ENCODE data around the gene HOXD9. TPM values are rescaled to one million over a fixed set of nuclear protein-coding genes. Genes with fewer than 3 reads are reported as not detected.

HOXD9 gene
- total and polyA plus RNA-seq, 5 donors from 2014 or later, result not detected

GRCh38 chr2:176160986-176161824 lies 38.7 kb downstream of the HOXD9 start:
- no peak for DNase-seq
- no peaks in the 10 kb centered on the region for H3K36me3 ChIP-seq (ENCODE audit: control insufficient read depth, insufficient read depth, low read length)
- peaks cover 95% of the 10 kb centered on the region for H3K27me3 Mint-ChIP-seq
- peak overlapping the region in 1 of 4 donors; percentile 35 for H3K4me3 Mint-ChIP-seq
- no peak overlapping the region for H3K27ac ChIP-seq (ENCODE audit: insufficient read depth, low read length, poor library complexity, severe bottlenecking)
- H3K36me3 Mint-ChIP-seq, result peaks cover 4% of the 10 kb centered on the region
- H3K9me3 Mint-ChIP-seq, result peaks cover 0 to 12% (median 4%) of the 10 kb centered on the region in 7 donors
- H3K4me1 ChIP-seq (ENCODE audit: control insufficient read depth, insufficient read depth, low read length, poor library complexity, severe bottlenecking), result peaks cover 6% of the 10 kb centered on the region
- H3K4me1 Mint-ChIP-seq, result peaks cover 0 to 21% (median 3%) of the 10 kb centered on the region in 4 donors
- peak overlapping the region in 1 of 3 donors; percentile 75 for H3K27ac Mint-ChIP-seq
- no peak for ATAC-seq (ENCODE audit: low read depth in 2 of 2)
- H3K27me3 ChIP-seq (ENCODE audit: control insufficient read depth, insufficient read depth, low read length), result peaks cover 38% of the 10 kb centered on the region
- H3K4me3 ChIP-seq (ENCODE audit: low read depth, low read length), result no peak overlapping the region
- no peaks in the 10 kb centered on the region for H3K9me3 ChIP-seq (ENCODE audit: control insufficient read depth in 2 of 2, low read length in 2 of 2)

- Histone ChIP-seq H3K27ac (ENCODE audit: insufficient read depth, low read length, poor library complexity, severe bottlenecking) (no peak overlapping the region), H3K9me3 (ENCODE audit: control insufficient read depth in 2 of 2, low read length in 2 of 2) (no peaks in the 10 kb centered on the region), H3K27me3 (ENCODE audit: control insufficient read depth, insufficient read depth, low read length) (peaks cover 44% of the 10 kb centered on the region), H3K36me3 (ENCODE audit: control insufficient read depth, insufficient read depth, low read length) (no peaks in the 10 kb centered on the region), H3K4me1 (ENCODE audit: control insufficient read depth, insufficient read depth, low read length, poor library complexity, severe bottlenecking) (peaks cover 5% of the 10 kb centered on the region), H3K4me3 (ENCODE audit: low read depth, low read length) (no peak overlapping the region)
- no peak overlapping the region for H3K4me3 Mint-ChIP-seq
- H3K27me3 Mint-ChIP-seq, result peaks cover 95% of the 10 kb centered on the region
- no peak overlapping the region for H3K27ac Mint-ChIP-seq
- peaks cover 0 to 21% (median 3%) of the 10 kb centered on the region in 4 donors for H3K4me1 Mint-ChIP-seq
- ATAC-seq (ENCODE audit: low read depth in 2 of 2) (no peak), DNase-seq (no peak)
- H3K9me3 Mint-ChIP-seq, result peaks cover 0 to 12% (median 4%) of the 10 kb centered on the region in 7 donors
- H3K36me3 Mint-ChIP-seq, result peaks cover 4% of the 10 kb centered on the region
These were observed 39.5 kb downstream of the HOXD9 start for GRCh38 chr2:176161825-176162626.

GRCh38 chr2:176162911-176163671 lies 40.6 kb downstream of the HOXD9 start:
- Mint-ChIP-seq H3K4me1 (peaks cover 0 to 18% (median 0%) of the 10 kb centered on the region in 4 donors), H3K9me3 (peaks cover 0 to 10% (median 4%) of the 10 kb centered on the region in 7 donors), H3K4me3 (peak overlapping the region in 1 of 4 donors; percentile 57), H3K27ac (no peak overlapping the region), H3K27me3 (peaks cover 96% of the 10 kb centered on the region), H3K36me3 (peaks cover 4% of the 10 kb centered on the region)
- Histone ChIP-seq H3K27me3 (ENCODE audit: control insufficient read depth, insufficient read depth, low read length) (peaks cover 47% of the 10 kb centered on the region), H3K4me1 (ENCODE audit: control insufficient read depth, insufficient read depth, low read length, poor library complexity, severe bottlenecking) (no peaks in the 10 kb centered on the region), H3K4me3 (ENCODE audit: low read depth, low read length) (no peak overlapping the region), H3K9me3 (ENCODE audit: control insufficient read depth in 2 of 2, low read length in 2 of 2) (no peaks in the 10 kb centered on the region), H3K36me3 (ENCODE audit: control insufficient read depth, insufficient read depth, low read length) (no peaks in the 10 kb centered on the region), H3K27ac (ENCODE audit: insufficient read depth, low read length, poor library complexity, severe bottlenecking) (no peak overlapping the region)
- DNase-seq (no peak), ATAC-seq (ENCODE audit: low read depth in 2 of 2) (no peak)

GRCh38 chr2:176163672-176164056 lies 41.1 kb downstream of the HOXD9 start:
- no peak for DNase-seq
- Mint-ChIP-seq H3K9me3 (peaks cover 0 to 10% (median 4%) of the 10 kb centered on the region in 7 donors), H3K4me3 (no peak overlapping the region), H3K4me1 (peaks cover 0 to 14% (median 0%) of the 10 kb centered on the region in 4 donors), H3K36me3 (peaks cover 4% of the 10 kb centered on the region), H3K27ac (no peak overlapping the region), H3K27me3 (peaks cover 93% of the 10 kb centered on the region)
- H3K27ac ChIP-seq (ENCODE audit: insufficient read depth, low read length, poor library complexity, severe bottlenecking), result no peak overlapping the region
- no peak for ATAC-seq (ENCODE audit: low read depth in 2 of 2)
- no peak overlapping the region for H3K4me3 ChIP-seq (ENCODE audit: low read depth, low read length)
- H3K4me1 ChIP-seq (ENCODE audit: control insufficient read depth, insufficient read depth, low read length, poor library complexity, severe bottlenecking), result no peaks in the 10 kb centered on the region
- no peaks in the 10 kb centered on the region for H3K36me3 ChIP-seq (ENCODE audit: control insufficient read depth, insufficient read depth, low read length)
- peaks cover 47% of the 10 kb centered on the region for H3K27me3 ChIP-seq (ENCODE audit: control insufficient read depth, insufficient read depth, low read length)
- H3K9me3 ChIP-seq (ENCODE audit: control insufficient read depth in 2 of 2, low read length in 2 of 2), result no peaks in the 10 kb centered on the region

GRCh38 chr2:176164201-176164600 lies 41.7 kb downstream of the HOXD9 start:
- Mint-ChIP-seq H3K4me3 (peak overlapping the region in 1 of 4 donors; percentile 61), H3K9me3 (peaks cover 0 to 10% (median 4%) of the 10 kb centered on the region in 7 donors), H3K36me3 (peaks cover 4% of the 10 kb centered on the region), H3K27ac (no peak overlapping the region), H3K27me3 (peaks cover 93% of the 10 kb centered on the region), H3K4me1 (peaks cover 0 to 14% (median 0%) of the 10 kb centered on the region in 4 donors)
- ATAC-seq (ENCODE audit: low read depth in 2 of 2) (no peak), DNase-seq (no peak)
- peaks cover 47% of the 10 kb centered on the region for H3K27me3 ChIP-seq (ENCODE audit: control insufficient read depth, insufficient read depth, low read length)
- H3K36me3 ChIP-seq (ENCODE audit: control insufficient read depth, insufficient read depth, low read length), result no peaks in the 10 kb centered on the region
- H3K9me3 ChIP-seq (ENCODE audit: control insufficient read depth in 2 of 2, low read length in 2 of 2), result no peaks in the 10 kb centered on the region
- no peak overlapping the region for H3K27ac ChIP-seq (ENCODE audit: insufficient read depth, low read length, poor library complexity, severe bottlenecking)
- H3K4me1 ChIP-seq (ENCODE audit: control insufficient read depth, insufficient read depth, low read length, poor library complexity, severe bottlenecking), result no peaks in the 10 kb centered on the region
- H3K4me3 ChIP-seq (ENCODE audit: low read depth, low read length), result no peak overlapping the region

- peaks cover 0 to 12% (median 0%) of the 10 kb centered on the region in 4 donors for H3K4me1 Mint-ChIP-seq
- H3K27me3 ChIP-seq (ENCODE audit: control insufficient read depth, insufficient read depth, low read length), result peaks cover 42% of the 10 kb centered on the region
- no peak overlapping the region for H3K27ac ChIP-seq (ENCODE audit: insufficient read depth, low read length, poor library complexity, severe bottlenecking)
- H3K4me3 Mint-ChIP-seq, result peak overlapping the region in 1 of 4 donors; percentile 61
- H3K27me3 Mint-ChIP-seq, result peaks cover 93% of the 10 kb centered on the region
- no peaks in the 10 kb centered on the region for H3K36me3 ChIP-seq (ENCODE audit: control insufficient read depth, insufficient read depth, low read length)
- peaks cover 4% of the 10 kb centered on the region for H3K36me3 Mint-ChIP-seq
- H3K9me3 Mint-ChIP-seq, result peaks cover 0 to 10% (median 5%) of the 10 kb centered on the region in 7 donors
- H3K27ac Mint-ChIP-seq, result no peak overlapping the region
- H3K4me3 ChIP-seq (ENCODE audit: low read depth, low read length), result no peak overlapping the region
- H3K4me1 ChIP-seq (ENCODE audit: control insufficient read depth, insufficient read depth, low read length, poor library complexity, severe bottlenecking), result no peaks in the 10 kb centered on the region
- no peak for DNase-seq
- ATAC-seq (ENCODE audit: low read depth in 2 of 2), result no peak
- H3K9me3 ChIP-seq (ENCODE audit: control insufficient read depth in 2 of 2, low read length in 2 of 2), result no peaks in the 10 kb centered on the region
These were observed 42.3 kb downstream of the HOXD9 start for GRCh38 chr2:176164611-176165369.
